Hepatocyte (in vitro differentiated cells): ENCODE data around the gene RASGRF1. TPM values are rescaled to one million over a fixed set of nuclear protein-coding genes. Genes with fewer than 3 reads are reported as not detected.

ENCODE experiments used
- DNase-seq: peaks from one replicate; pipeline ENCODE4 v3.0.0-alpha.2; 2016; ENCODE audit warnings: low spot score
- H2AFZ ChIP-seq: fragments of 200-600 bp; sonication (generic); 2 replicates; pipeline ENCODE4 v1.6.0; 2016; ENCODE audit warnings: antibody characterized with exemption, mild to moderate bottlenecking
- H3K27ac ChIP-seq: fragments of 200-600 bp; sonication (generic); 2 replicates; pipeline ENCODE4 v1.5.1; 2016; ENCODE audit warnings: mild to moderate bottlenecking
- H3K27me3 ChIP-seq: fragments of 200-600 bp; sonication (generic); 2 replicates; pipeline ENCODE4 v1.6.1; 2016
- H3K36me3 ChIP-seq: fragments of 200-600 bp; sonication (generic); replicated peaks from 2 replicates; pipeline ENCODE4 v1.5.1; 2016; ENCODE audit warnings: low read depth; ENCODE audit not compliant: insufficient read depth
- H3K4me1 ChIP-seq: fragments of 200-600 bp; sonication (generic); 2 replicates; pipeline ENCODE4 v1.5.1; 2016; ENCODE audit warnings: mild to moderate bottlenecking, moderate library complexity; ENCODE audit not compliant: insufficient read depth
- H3K4me2 ChIP-seq: fragments of 200-600 bp; sonication (generic); 2 replicates; pipeline ENCODE4 v1.6.0; 2016
- H3K4me3 ChIP-seq: fragments of 200-600 bp; sonication (generic); 2 replicates; pipeline ENCODE4 v1.5.1; 2016; ENCODE audit warnings: mild to moderate bottlenecking
- H3K79me2 ChIP-seq: fragments of 200-600 bp; sonication (generic); 2 replicates; pipeline ENCODE4 v1.6.0; 2017; ENCODE audit warnings: mild to moderate bottlenecking
- H3K9me2 ChIP-seq: fragments of 200-600 bp; sonication (generic); replicated peaks from 2 replicates; pipeline ENCODE4 v1.6.0; 2017; ENCODE audit warnings: mild to moderate bottlenecking; ENCODE audit not compliant: insufficient read depth
- H3K9me3 ChIP-seq: fragments of 200-600 bp; sonication (generic); 2 replicates; pipeline ENCODE4 v1.5.1; 2016; ENCODE audit warnings: low read depth, mild to moderate bottlenecking
- H4K20me1 ChIP-seq: fragments of 200-600 bp; sonication (generic); 2 replicates; pipeline ENCODE4 v1.6.0; 2016; ENCODE audit warnings: mild to moderate bottlenecking; ENCODE audit not compliant: insufficient read depth, poor library complexity, severe bottlenecking
- CTCF ChIP-seq: fragments of 200-600 bp; sonication (generic); IDR thresholded peaks from 2 replicates; pipeline ENCODE4 v1.5.1; 2016; ENCODE audit warnings: antibody characterized with exemption, mild to moderate bottlenecking; ENCODE audit not compliant: poor library complexity
- EZH2 ChIP-seq: fragments of 200-600 bp; sonication (generic); IDR thresholded peaks from 2 replicates; pipeline ENCODE4 v1.6.1; 2016; ENCODE audit warnings: antibody characterized with exemption, mild to moderate bottlenecking, borderline replicate concordance
- EZH2phosphoT487 ChIP-seq: fragments of 200-600 bp; sonication (generic); IDR thresholded peaks from one replicate; pipeline ENCODE4 v1.6.1; 2018; ENCODE audit warnings: antibody characterized with exemption, mild to moderate bottlenecking, low read depth, moderate library complexity; ENCODE audit not compliant: unreplicated experiment, severe bottlenecking
- WGBS: methylation state at CpG from one replicate; pipeline ENCODE4 v1.1.6; 2016; ENCODE audit warnings: low lambda C conversion rate; ENCODE audit errors: missing lambda C conversion rate; 5-methylcytosine and 5-hydroxymethylcytosine counted together
- polyA plus RNA-seq: library from polyadenylated mRNA; unstranded; fragments of >200 nt; fragmentation: Nextera tagmentation; extraction: Ambion mirVana; gene quantifications from 2 replicates; pipeline ENCODE4 v1.2.1, GENCODE V29; 2016
- total RNA-seq: library from RNA; depleted of rRNA; stranded (reverse); fragments of >200 nt; gene quantifications from 2 replicates; pipeline ENCODE4 v1.2.3, GENCODE V29; 2014

The RASGRF1 gene
- total and polyA plus RNA-seq, 2 experiments from 2014 or later: 0.52 to 1.5 TPM

GRCh38 chr15:79089331-79089889 is 1.2 kb downstream of the RASGRF1 start:
- Histone ChIP-seq H3K36me3 (no peaks in the 10 kb centered on the region), H3K4me3 (no peak overlapping the region), H3K27me3 (peaks cover 90% of the 10 kb centered on the region), H3K27ac (no peak overlapping the region), H3K4me1 (peaks cover 20% of the 10 kb centered on the region), H3K4me2 (peak overlapping the region; percentile 87), H4K20me1 (no peaks in the 10 kb centered on the region), H2AFZ (no peak overlapping the region), H3K9me3 (no peaks in the 10 kb centered on the region), H3K79me2 (no peaks in the 10 kb centered on the region), H3K9me2 (no peaks in the 10 kb centered on the region)
- TF ChIP-seq CTCF: no peak
- TF ChIP-seq EZH2phosphoT487: no peak
- no peak for TF ChIP-seq EZH2
- no peak for DNase-seq
- WGBS: 3% methylated on average over 33 of the region's 47 CpGs

DNA sequence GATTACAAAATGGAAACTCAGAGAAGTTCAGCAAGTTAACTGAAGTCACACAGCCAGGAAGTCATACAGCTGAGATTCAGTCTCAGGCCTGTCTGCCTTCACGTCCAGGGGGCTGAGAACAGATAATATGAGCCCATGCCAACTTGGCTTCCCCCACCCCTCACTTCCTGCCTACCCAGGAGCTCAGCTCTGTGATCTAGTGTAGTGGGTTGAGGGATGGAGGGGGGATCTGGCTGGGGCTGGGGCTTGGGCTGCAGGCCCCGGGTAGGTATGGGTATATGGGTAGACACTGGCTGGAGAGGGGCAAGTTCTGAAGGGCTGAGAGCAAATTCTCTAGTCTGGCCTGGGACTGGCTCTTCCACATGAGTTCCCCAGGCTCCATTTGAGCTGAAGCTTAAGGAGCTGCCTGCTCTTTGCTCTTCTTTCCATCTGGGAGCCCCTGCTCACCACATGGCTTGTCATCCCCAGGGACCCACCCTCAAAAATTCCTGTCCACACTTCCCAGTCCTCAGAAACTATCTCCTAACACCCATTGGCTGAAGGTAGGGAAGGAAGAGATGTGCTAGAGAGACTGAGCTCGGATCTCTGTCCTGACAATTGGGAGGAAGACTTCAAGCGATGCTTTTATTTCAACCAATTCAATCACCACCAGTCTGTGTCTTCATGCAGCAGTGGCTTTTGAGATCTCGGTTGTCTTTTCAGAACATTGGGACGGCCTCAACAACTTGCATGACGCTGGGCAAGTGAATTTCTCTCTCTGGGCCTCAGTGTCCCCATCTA is 2.0 kb downstream of the RASGRF1 start:
- TF ChIP-seq EZH2 (no peak), CTCF (no peak), EZH2phosphoT487 (no peak)
- peaks cover 92% of the 10 kb centered on the region for H3K27me3 ChIP-seq
- H3K4me3 ChIP-seq: no peak overlapping the region
- DNase-seq: no peak
- no peaks in the 10 kb centered on the region for H3K9me3 ChIP-seq
- no peak overlapping the region for H3K4me2 ChIP-seq
- H3K27ac ChIP-seq: no peak overlapping the region
- no peaks in the 10 kb centered on the region for H4K20me1 ChIP-seq
- no peaks in the 10 kb centered on the region for H3K79me2 ChIP-seq
- H3K4me1 ChIP-seq: peaks cover 20% of the 10 kb centered on the region
- H2AFZ ChIP-seq: no peak overlapping the region
- no peaks in the 10 kb centered on the region for H3K36me3 ChIP-seq
- H3K9me2 ChIP-seq: no peaks in the 10 kb centered on the region
- 56% methylated on average over 6 of the region's 7 CpGs for WGBS

DNA sequence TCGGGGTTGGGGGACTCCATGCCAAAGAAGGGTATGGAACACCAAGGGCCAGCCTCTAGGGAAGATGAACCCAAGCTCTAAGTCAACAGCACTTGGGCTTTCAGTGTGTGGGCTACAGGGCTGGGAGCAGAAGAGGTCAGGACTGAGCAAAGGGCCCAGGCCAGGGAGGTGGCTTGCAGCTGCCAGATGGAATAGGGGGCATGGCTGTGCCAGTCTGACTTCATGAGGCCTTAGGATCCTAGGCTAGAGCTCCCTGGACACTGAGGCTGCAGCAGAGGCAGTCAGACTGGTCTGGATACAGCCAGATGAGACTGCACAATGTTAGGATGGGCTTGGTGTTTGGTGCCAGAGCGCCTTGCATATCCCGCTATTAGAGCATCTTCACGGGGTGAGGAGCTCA is 3.8 kb downstream of the RASGRF1 start:
- Histone ChIP-seq H3K4me3 (no peak overlapping the region), H3K4me1 (peaks cover 20% of the 10 kb centered on the region), H3K4me2 (no peak overlapping the region), H3K36me3 (no peaks in the 10 kb centered on the region), H4K20me1 (no peaks in the 10 kb centered on the region), H3K27me3 (peaks cover 91% of the 10 kb centered on the region), H3K27ac (no peak overlapping the region), H3K79me2 (no peaks in the 10 kb centered on the region), H3K9me2 (no peaks in the 10 kb centered on the region), H2AFZ (no peak overlapping the region), H3K9me3 (no peaks in the 10 kb centered on the region)
- 77% methylated on average over 4 of the region's 4 CpGs for WGBS
- no peak for DNase-seq
- TF ChIP-seq EZH2 (no peak), EZH2phosphoT487 (no peak), CTCF (no peak)
